NCI-H226 (cell line): ENCODE results near the gene TECPR2.

Experiments
- DNase-seq: peaks from one replicate; pipeline ENCODE4 v3.0.0-alpha.2; 2015

The TECPR2 gene

DNA sequence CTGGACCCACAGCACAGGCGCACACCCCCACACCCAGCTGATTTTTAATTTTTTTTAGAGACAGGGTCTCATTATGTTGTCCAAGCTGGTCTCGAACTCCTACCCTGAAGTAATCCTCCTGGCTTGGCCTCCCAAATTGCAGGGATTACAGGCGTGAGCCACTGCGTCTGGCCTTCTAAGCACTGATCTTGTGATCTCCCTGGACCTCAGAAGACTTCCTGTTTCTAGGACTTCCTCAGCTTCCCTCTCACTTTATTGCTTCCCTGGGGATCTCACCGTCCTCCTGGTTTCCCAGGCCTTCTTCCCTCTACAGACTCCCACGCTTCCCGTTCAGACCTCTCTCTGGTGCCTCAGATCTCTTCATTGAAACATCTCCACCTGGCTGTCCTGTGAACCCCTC is 29.4 kb upstream of the TECPR2 start:
- DNase-seq: no peak

DNA sequence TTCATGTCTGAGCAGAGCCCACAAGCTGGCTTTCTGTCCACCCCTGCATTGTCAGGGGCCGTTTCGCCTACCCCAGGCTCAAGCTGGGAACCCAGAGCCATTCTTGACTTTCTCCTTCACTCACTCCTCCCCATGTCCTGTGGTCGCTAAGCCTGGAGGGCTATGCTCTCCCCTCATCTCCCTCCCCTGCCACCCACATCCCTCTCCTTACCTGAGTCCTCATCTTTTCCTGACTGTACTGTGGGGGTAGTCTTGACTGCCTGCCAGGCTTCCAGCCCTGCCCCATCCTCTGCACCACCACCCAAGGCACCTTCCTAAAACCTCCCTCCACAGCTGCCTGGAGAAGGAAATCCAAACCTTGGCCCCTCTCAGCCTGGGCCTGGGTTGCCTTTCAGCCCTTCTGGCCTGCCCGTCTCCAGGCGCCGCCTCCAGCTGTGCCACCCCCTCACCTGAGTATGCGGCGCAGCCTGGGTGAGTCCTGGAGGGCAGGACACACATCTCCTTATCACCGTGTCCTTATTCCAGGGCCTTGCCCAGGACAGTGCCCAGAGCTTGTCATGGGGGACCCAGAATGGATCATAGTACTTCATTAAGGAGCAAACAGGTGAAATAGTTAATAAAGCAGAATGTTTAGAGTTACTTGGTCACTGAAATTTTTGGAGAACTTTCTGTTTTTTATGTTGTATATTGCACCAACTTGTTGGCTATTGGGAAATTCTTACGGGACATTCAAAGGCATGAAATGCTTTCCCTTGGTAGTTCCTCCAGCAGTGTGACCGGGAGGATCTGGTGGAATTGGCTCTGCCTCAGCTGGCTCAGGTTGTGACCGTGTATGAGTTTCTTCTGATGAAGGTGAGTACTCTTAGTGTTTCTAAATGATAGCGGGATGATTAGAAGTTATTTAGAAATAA is 28.7 kb upstream of the TECPR2 start:
- DNase-seq: no peak

DNA sequence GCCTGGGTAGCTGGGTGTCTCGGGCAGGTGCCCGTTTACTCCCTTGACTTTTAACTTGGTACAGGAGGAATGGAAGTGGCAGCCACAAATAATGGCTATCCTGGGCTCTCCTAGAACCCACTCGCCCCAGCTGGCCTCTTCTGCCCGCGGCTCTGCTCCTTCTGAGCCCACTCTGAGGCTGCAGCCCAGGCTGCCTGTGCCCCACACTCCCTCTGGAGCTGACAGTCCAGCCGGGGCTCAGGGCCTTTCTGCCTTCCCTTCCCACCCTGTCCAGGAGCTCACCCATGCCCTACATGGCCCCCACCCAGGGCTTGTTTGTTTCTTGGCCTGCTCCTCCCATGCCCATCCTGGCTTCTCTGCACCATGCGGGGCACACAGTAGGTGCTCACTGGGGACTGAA is 27.6 kb upstream of the TECPR2 start:
- no peak for DNase-seq

DNA sequence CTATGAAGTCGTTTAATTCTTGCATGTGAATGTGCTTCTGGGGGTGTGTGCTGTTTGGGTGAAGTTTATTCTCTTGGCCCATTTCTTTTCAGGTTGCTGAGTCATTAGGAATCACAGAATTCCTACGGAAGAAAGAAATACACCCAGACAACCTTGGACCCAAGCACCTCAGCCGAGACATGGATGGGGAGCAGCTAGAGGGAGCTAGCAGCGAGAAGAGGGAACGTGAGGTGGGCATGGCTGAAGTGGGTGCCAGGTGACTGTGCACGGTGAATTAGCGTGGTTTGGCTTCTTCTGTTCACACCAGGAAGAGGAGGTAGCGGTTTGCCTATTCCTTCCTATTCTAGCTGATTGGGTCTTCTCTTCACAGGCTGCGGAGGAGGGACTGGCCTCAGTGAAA is 24.0 kb upstream of the TECPR2 start:
- DNase-seq: no peak

GRCh38 chr14:102341566-102341965 is 21.2 kb upstream of the TECPR2 start:
- no peak for DNase-seq

DNA sequence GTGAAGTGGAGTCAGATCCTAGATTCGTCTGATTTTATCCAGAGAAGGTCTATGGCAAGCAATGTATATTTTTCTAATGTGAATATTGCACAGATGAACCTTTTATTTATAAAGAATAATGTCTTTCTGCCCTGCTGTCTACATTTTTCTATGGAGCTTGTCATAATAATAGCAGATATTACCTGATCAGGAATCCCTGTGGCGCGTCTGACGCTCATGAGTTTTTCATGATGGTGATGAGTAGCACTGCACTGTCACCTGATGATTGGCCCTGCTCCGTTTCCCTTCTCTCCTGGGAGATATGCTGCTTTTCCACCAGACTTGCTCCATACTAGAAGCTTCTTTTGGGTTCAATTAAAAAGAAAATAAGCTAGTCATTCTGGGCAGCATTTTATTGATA is 20.5 kb upstream of the TECPR2 start:
- no peak for DNase-seq

- no peak for DNase-seq
Observed at GRCh38 chr14:102344084-102344483, 18.7 kb upstream of the TECPR2 start.

DNA sequence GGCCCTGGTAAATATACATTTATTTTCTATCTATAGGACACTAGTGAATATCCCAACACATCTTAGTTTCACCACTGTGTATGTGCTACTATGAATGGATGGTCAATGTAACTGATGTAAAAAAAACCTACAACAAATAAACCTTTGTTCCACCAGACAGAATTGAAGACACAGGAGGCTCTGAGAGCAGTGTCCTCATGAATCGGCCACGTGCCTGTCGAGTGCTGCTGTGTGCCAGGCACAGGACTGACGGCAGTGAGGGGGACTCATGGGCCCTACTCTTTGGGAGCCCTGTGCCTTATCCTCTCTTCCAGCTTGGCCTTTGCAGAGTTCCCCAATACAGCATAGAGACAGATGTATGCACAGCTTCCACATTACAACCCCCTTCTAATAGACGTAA is 18.3 kb upstream of the TECPR2 start:
- no peak for DNase-seq

- no peak for DNase-seq
Observed at GRCh38 chr14:102345232-102345631, 17.5 kb upstream of the TECPR2 start.

DNA sequence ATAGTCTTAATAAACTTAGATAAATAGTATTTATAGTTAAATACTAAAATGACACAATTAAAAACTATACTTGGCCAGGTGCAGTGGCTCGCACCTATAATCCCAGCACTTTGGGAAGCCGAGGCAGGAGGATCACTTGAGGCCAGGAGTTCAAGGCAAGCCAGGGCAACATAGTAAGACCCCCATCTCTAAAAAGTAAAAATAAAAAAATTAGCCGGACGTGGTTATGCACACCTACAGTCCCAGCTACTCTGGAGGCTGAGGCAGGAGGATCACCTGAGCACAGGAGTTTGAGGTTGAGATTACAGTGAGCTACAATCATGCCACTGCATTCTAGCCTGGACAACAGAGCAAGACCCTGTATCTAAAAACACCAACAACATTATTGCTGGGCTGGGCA is 16.1 kb upstream of the TECPR2 start:
- DNase-seq: no peak

- DNase-seq: no peak
Observed at GRCh38 chr14:102348376-102348775, 14.4 kb upstream of the TECPR2 start.

DNA sequence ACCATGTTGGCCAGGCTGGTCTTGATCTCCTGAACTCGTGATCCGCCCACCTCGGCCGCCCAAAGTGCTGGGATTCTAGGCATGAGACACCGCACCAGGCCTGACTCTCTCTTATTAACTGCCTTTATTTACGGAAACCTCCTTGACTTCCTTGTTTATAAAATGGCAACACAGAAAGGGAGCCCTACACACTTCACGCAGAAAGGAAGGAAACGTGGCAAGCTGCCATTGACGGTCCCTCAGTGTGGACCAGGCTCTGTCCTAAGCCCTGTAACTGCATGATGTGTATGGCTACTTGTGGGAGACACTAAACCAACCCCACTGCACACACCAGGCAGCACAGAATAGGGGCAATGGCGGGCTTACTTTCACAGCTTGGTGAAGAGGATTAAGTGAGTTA is 11.7 kb upstream of the TECPR2 start:
- no peak for DNase-seq

DNA sequence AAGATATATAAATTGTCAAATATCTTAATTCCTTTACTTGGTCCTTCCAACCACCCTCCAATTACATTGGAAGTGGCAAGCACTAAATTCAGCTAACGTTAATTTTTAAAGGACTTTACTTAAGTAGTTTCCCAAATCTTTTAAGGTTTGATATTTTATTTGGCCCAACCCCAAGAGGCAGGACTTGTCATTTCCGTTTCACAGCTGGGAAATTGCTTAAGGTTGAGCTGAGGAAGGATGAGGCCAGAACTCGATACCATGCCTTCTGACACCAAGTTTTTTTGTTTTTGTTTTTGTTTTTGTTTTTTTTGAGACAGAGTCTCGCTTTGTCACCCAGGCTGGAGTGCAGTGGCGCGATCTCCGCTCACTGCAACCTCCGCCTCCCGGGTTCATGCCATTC is 11.1 kb upstream of the TECPR2 start:
- DNase-seq: peak; percentile 7

GRCh38 chr14:102352213-102352612 is 10.5 kb upstream of the TECPR2 start:
- DNase-seq: no peak

- no peak for DNase-seq
Observed at GRCh38 chr14:102353126-102353619, 9.6 kb upstream of the TECPR2 start.

DNA sequence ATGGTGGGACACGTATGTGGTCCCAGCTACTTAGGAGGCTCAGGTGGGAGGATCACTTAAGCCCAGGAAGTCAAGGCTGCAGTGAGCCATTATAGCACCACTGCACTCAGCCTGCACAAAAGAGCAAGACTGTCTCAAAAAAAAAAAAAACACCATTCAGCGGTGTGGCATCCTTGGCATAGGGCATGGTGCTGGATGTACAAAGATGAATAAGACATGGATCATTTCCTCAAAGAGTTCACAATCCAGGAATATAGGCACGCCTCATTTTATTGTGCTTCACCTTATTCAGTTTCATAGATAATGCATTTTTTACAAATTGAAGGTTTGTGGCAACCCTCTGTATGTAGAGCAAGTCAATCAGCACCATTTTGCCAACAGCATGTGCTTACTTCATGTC is 6.5 kb upstream of the TECPR2 start:
- DNase-seq: no peak

- DNase-seq: no peak
Observed at GRCh38 chr14:102359341-102359740, 3.4 kb upstream of the TECPR2 start.

DNA sequence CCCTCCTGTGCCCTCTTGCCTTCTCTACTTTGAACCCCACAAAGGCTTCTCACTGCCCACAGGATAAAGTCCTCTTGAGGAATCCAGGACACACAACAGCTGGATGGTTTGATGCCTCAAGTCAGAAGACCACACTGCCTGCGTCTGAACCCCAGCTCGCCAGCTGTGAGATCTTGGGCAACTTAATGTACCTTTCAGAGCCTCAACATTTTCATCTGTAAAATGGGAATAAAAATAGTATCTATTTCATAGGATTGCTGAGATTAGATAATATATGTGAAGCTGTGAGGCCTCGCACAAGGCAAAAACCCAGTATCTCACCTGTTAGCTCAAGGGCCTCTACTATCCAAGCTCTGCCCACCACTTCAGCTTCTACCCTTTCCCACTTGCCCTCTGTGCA is 2.4 kb upstream of the TECPR2 start:
- DNase-seq: no peak

DNA sequence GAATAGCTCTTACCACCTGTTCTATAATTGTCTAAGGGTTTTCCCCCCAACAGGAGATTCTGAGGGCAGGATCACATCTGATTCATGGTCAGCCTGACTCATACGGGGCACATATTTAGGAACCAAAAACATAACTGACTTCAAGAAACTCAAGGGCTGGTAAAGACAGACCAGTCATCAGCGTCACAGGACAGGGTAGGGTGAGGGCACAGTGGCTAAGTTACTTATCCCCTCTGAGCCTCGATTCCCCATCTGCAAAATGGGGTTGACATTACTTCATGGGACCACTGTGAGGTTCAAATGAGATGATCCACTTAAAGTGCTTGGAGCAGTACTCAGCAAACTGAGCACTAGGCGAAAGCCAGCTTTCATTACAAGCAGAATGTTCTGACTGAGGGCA is 657 bp upstream of the TECPR2 start:
- DNase-seq: peak; percentile 2

GRCh38 chr14:102363182-102363943 is 622 bp downstream of the TECPR2 start:
- no peak for DNase-seq

GRCh38 chr14:102370305-102370809 is 7.6 kb downstream of the TECPR2 start:
- DNase-seq: no peak

GRCh38 chr14:102371361-102371760 is 8.6 kb downstream of the TECPR2 start:
- DNase-seq: no peak

DNA sequence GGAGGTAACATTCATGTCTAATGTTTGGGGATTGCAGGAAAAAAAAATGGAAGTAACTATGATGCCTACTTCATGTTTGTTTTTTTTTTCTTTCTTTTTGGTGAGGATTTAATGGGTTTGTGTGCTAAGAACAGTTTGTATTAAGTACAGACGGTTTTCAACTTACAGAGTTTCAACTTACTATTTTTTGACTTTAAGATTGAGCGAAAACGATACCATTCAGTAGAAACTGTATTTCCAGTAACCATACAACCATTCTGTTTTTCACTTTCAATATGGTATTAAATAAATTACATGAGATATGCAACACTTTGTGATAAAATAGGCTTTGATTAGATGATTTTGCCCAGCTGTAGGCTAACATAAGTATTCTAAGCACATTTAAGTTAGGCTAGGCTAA is 10.4 kb downstream of the TECPR2 start:
- no peak for DNase-seq

GRCh38 chr14:102374264-102374663 is 11.5 kb downstream of the TECPR2 start:
- no peak for DNase-seq
